HEK293 (cell line): ENCODE data around the gene FOXP1.

Experiments
- CTCF ChIA-PET: fragments of 350-600 bp; formaldehyde crosslinking; extraction: SDS; loops from one replicate; lab custom pipeline; 2021; ENCODE audit warnings: antibody characterized with exemption; lab: Yijun Ruan, JAX
- POLR2A ChIA-PET: fragments of 300-600 bp; formaldehyde crosslinking; extraction: SDS; loops from one replicate; lab custom pipeline; 2020; ENCODE audit warnings: antibody characterized with exemption, inconsistent platforms; lab: Yijun Ruan, JAX
- H3K27ac ChIP-seq: fragments of 200-500 bp; sonication (Bioruptor generic); 2 replicates; pipeline ENCODE4 v1.5.1; 2014; ENCODE audit warnings: low read depth, low read length, control low read depth, inconsistent platforms; ENCODE audit errors: extremely low read depth
- H3K36me3 ChIP-seq, 2 experiments: fragments of 200-500 bp in 1 of 2; sonication (Bioruptor generic) in 1 of 2; 1 replicate in 1 of 2; 2 replicates in 1 of 2; pipeline ENCODE4 v1.5.1; 2014 to 2017; ENCODE audit warnings: inconsistent platforms in 2 of 2, low read length in 2 of 2; ENCODE audit not compliant: control insufficient read depth in 2 of 2, insufficient read depth in 1 of 2
- H3K4me1 ChIP-seq: fragments of 200-500 bp; sonication (Bioruptor generic); 2 replicates; pipeline ENCODE4 v1.5.1; 2014; ENCODE audit warnings: mild to moderate bottlenecking, low read length, inconsistent platforms; ENCODE audit not compliant: control insufficient read depth, insufficient read depth
- H3K4me3 ChIP-seq: 2 replicates; pipeline ENCODE4 v1.5.1; 2011; ENCODE audit warnings: low read depth, mild to moderate bottlenecking, control low read depth, low read length, moderate library complexity
- H3K9me3 ChIP-seq: fragments of 200-500 bp; sonication (Bioruptor generic); 2 replicates; pipeline ENCODE4 v1.5.1; 2014; ENCODE audit warnings: low read depth, low read length, inconsistent platforms; ENCODE audit not compliant: control insufficient read depth, insufficient read depth
- EGR2 ChIP-seq: fragments of 450-650 bp; formaldehyde crosslinking; IDR thresholded peaks from 2 replicates; pipeline ENCODE4 v1.5.1; 2016; ENCODE audit warnings: low read depth, missing biosample characterization, missing genetic modification characterization
- KLF7 ChIP-seq: fragments of 450-650 bp; formaldehyde crosslinking; IDR thresholded peaks from 2 replicates; pipeline ENCODE4 v1.5.1; 2016; ENCODE audit warnings: missing biosample characterization, missing genetic modification characterization, borderline replicate concordance
- PRDM4 ChIP-seq: fragments of 450-650 bp; formaldehyde crosslinking; IDR thresholded peaks from 2 replicates; pipeline ENCODE4 v1.5.1; 2017; ENCODE audit warnings: missing biosample characterization, missing genetic modification characterization
- SALL2 ChIP-seq: fragments of 450-650 bp; formaldehyde crosslinking; IDR thresholded peaks from 2 replicates; pipeline ENCODE4 v1.5.0; 2017; ENCODE audit warnings: missing biosample characterization, mild to moderate bottlenecking, missing genetic modification characterization, borderline replicate concordance
- SCRT1 ChIP-seq: fragments of 450-650 bp; formaldehyde crosslinking; IDR thresholded peaks from 2 replicates; pipeline ENCODE4 v1.5.1; 2016; ENCODE audit warnings: missing biosample characterization, missing genetic modification characterization, borderline replicate concordance
- SP7 ChIP-seq: fragments of 450-650 bp; formaldehyde crosslinking; IDR thresholded peaks from 2 replicates; pipeline ENCODE4 v1.5.1; 2016; ENCODE audit warnings: missing biosample characterization, missing genetic modification characterization
- TRIM28 ChIP-seq: IDR thresholded peaks from 2 replicates; pipeline ENCODE4 v1.6.1; 2011; ENCODE audit warnings: low read length, control low read depth, borderline replicate concordance
- ZBTB20 ChIP-seq: fragments of 450-650 bp; formaldehyde crosslinking; IDR thresholded peaks from 2 replicates; pipeline ENCODE4 v1.5.1; 2016; ENCODE audit warnings: missing biosample characterization, missing genetic modification characterization
- ZBTB21 ChIP-seq: fragments of 450-650 bp; formaldehyde crosslinking; IDR thresholded peaks from 2 replicates; pipeline ENCODE4 v1.5.1; 2017; ENCODE audit warnings: missing biosample characterization, missing genetic modification characterization
- ZNF133 ChIP-seq: fragments of 450-650 bp; formaldehyde crosslinking; IDR thresholded peaks from 2 replicates; pipeline ENCODE4 v1.5.1; 2016; ENCODE audit warnings: missing biosample characterization, missing genetic modification characterization
- ZNF140 ChIP-seq: fragments of 450-650 bp; formaldehyde crosslinking; IDR thresholded peaks from 2 replicates; pipeline ENCODE4 v1.5.1; 2016; ENCODE audit warnings: missing biosample characterization, missing genetic modification characterization
- ZNF169 ChIP-seq: fragments of 450-650 bp; formaldehyde crosslinking; IDR thresholded peaks from 2 replicates; pipeline ENCODE4 v1.5.1; 2016; ENCODE audit warnings: missing biosample characterization, missing genetic modification characterization
- ZNF221 ChIP-seq: fragments of 450-650 bp; formaldehyde crosslinking; IDR thresholded peaks from 2 replicates; pipeline ENCODE4 v1.5.1; 2017; ENCODE audit warnings: missing biosample characterization, missing genetic modification characterization, borderline replicate concordance
- ZNF248 ChIP-seq: fragments of 450-650 bp; formaldehyde crosslinking; IDR thresholded peaks from 2 replicates; pipeline ENCODE4 v1.5.1; 2017; ENCODE audit warnings: missing biosample characterization, missing genetic modification characterization
- ZNF280C ChIP-seq: fragments of 450-650 bp; formaldehyde crosslinking; IDR thresholded peaks from 2 replicates; pipeline ENCODE4 v1.5.1; 2016; ENCODE audit warnings: missing biosample characterization, missing genetic modification characterization
- ZNF324 ChIP-seq: fragments of 450-650 bp; formaldehyde crosslinking; IDR thresholded peaks from 2 replicates; pipeline ENCODE4 v1.5.1; 2016; ENCODE audit warnings: missing biosample characterization, missing genetic modification characterization
- ZNF335 ChIP-seq: fragments of 450-650 bp; formaldehyde crosslinking; conservative IDR thresholded peaks from 2 replicates; pipeline ENCODE4 v1.5.1; 2016; ENCODE audit warnings: missing biosample characterization, missing genetic modification characterization
- ZNF391 ChIP-seq: fragments of 450-650 bp; formaldehyde crosslinking; IDR thresholded peaks from 2 replicates; pipeline ENCODE4 v1.5.1; 2016; ENCODE audit warnings: low read depth, missing biosample characterization, missing genetic modification characterization, borderline replicate concordance
- ZNF398 ChIP-seq: fragments of 450-650 bp; formaldehyde crosslinking; IDR thresholded peaks from 2 replicates; pipeline ENCODE4 v1.5.1; 2017; ENCODE audit warnings: missing biosample characterization, missing genetic modification characterization
- ZNF530 ChIP-seq: fragments of 450-650 bp; formaldehyde crosslinking; IDR thresholded peaks from 2 replicates; pipeline ENCODE4 v1.5.1; 2016; ENCODE audit warnings: low read depth, missing biosample characterization, missing genetic modification characterization
- ZNF621 ChIP-seq: fragments of 450-650 bp; formaldehyde crosslinking; IDR thresholded peaks from 2 replicates; pipeline ENCODE4 v1.5.1; 2017; ENCODE audit warnings: missing biosample characterization, missing genetic modification characterization
- ZNF701 ChIP-seq: fragments of 450-650 bp; formaldehyde crosslinking; IDR thresholded peaks from 2 replicates; pipeline ENCODE4 v1.5.1; 2016; ENCODE audit warnings: missing biosample characterization, missing genetic modification characterization
- ZNF791 ChIP-seq: fragments of 450-650 bp; formaldehyde crosslinking; IDR thresholded peaks from 2 replicates; pipeline ENCODE4 v1.5.1; 2016; ENCODE audit warnings: missing biosample characterization, missing genetic modification characterization
- ZNF830 ChIP-seq: fragments of 450-650 bp; IDR thresholded peaks from 2 replicates; pipeline ENCODE4 v1.5.0; 2018; ENCODE audit warnings: missing biosample characterization, missing genetic modification characterization, low read depth, mild to moderate bottlenecking, moderate library complexity
- ZNF843 ChIP-seq: fragments of 450-650 bp; formaldehyde crosslinking; IDR thresholded peaks from 2 replicates; pipeline ENCODE4 v1.5.1; 2016; ENCODE audit warnings: missing biosample characterization, missing genetic modification characterization
- TF ChIP-seq, protein P1 (sequence below): fragments of 450-650 bp; formaldehyde crosslinking; conservative IDR thresholded peaks from 2 replicates; pipeline ENCODE4 v1.5.1; 2016; ENCODE audit warnings: low read depth, missing biosample characterization, missing genetic modification characterization

Gene FOXP1

DNA sequence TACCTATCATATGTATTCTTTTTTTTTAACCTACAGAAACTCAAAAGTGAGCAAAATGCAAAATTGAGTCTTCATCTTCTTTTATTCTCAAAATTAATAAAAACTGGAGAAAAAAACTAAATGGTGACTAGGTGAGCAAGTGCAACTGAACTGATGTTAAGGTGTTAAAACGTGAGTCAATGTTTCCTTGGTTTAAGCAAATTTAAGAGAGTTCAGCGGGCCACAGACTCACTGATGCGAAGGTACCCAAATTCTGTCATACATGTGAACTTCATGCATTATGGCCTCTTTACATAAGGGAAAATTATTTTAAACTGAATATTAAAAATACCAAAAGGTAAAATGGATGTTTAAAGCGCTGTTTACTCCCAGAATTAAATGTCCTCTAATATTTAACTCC, 206.6 kb downstream of the FOXP1 start (continued):
- TF ChIP-seq ZBTB20 (tag by site-specific recombination) = no peak
- TF ChIP-seq, all 188 proteins: peak for 0

GRCh38 chr3:71376503-71376902, 207.0 kb downstream of the FOXP1 start:
- H3K4me3 ChIP-seq = no peak overlapping the region
- no peaks in the 10 kb centered on the region for H3K36me3 ChIP-seq
- ChIA-PET CTCF (interaction anchor here (1.0 kb wide), 1 partner anchor 35 kb away, joined by 4 read pairs; no protein-coding TSS in a partner anchor), POLR2A (no interaction called here)
- H3K4me1 ChIP-seq = no peaks in the 10 kb centered on the region
- H3K27ac ChIP-seq = no peak overlapping the region
- H3K9me3 ChIP-seq = no peaks in the 10 kb centered on the region
- TF ChIP-seq ZNF530 (tag by site-specific recombination) (no peak), ZNF843 (tag by site-specific recombination) (no peak), ZNF391 (tag by site-specific recombination) (no peak), ZNF621 (no peak), EGR2 (no peak), SCRT1 (tag by site-specific recombination) (no peak), ZNF248 (tag by site-specific recombination) (no peak), ZNF335 (no peak), ZNF701 (no peak), ZNF830 (tag by site-specific recombination) (no peak), ZNF169 (no peak), ZNF791 (tag by site-specific recombination) (no peak), ZNF398 (tag by site-specific recombination) (no peak), ZNF280C (no peak), ZNF133 (tag by site-specific recombination) (no peak), ZNF140 (tag by site-specific recombination) (no peak)
- TF ChIP-seq, all 188 proteins: peak for 0

GRCh38 chr3:71374582-71374981, 208.9 kb downstream of the FOXP1 start:
- H3K36me3 ChIP-seq = no peaks in the 10 kb centered on the region
- ChIA-PET POLR2A (no interaction called here), CTCF (no interaction called here)
- H3K27ac ChIP-seq = no peak overlapping the region
- peaks cover 3% of the 10 kb centered on the region for H3K4me1 ChIP-seq
- H3K4me3 ChIP-seq = no peak overlapping the region
- no peaks in the 10 kb centered on the region for H3K9me3 ChIP-seq
- no peak for TF ChIP-seq SALL2
- no peak for TF ChIP-seq SP7 (tag by site-specific recombination)
- TF ChIP-seq EGR2 = no peak
- TF ChIP-seq TRIM28 = no peak
- no peak for TF ChIP-seq ZNF221 (tag by site-specific recombination)
- TF ChIP-seq ZBTB21 (tag by site-specific recombination) = no peak
- TF ChIP-seq ZNF324 (tag by site-specific recombination) = no peak
- TF ChIP-seq, protein P1, sequence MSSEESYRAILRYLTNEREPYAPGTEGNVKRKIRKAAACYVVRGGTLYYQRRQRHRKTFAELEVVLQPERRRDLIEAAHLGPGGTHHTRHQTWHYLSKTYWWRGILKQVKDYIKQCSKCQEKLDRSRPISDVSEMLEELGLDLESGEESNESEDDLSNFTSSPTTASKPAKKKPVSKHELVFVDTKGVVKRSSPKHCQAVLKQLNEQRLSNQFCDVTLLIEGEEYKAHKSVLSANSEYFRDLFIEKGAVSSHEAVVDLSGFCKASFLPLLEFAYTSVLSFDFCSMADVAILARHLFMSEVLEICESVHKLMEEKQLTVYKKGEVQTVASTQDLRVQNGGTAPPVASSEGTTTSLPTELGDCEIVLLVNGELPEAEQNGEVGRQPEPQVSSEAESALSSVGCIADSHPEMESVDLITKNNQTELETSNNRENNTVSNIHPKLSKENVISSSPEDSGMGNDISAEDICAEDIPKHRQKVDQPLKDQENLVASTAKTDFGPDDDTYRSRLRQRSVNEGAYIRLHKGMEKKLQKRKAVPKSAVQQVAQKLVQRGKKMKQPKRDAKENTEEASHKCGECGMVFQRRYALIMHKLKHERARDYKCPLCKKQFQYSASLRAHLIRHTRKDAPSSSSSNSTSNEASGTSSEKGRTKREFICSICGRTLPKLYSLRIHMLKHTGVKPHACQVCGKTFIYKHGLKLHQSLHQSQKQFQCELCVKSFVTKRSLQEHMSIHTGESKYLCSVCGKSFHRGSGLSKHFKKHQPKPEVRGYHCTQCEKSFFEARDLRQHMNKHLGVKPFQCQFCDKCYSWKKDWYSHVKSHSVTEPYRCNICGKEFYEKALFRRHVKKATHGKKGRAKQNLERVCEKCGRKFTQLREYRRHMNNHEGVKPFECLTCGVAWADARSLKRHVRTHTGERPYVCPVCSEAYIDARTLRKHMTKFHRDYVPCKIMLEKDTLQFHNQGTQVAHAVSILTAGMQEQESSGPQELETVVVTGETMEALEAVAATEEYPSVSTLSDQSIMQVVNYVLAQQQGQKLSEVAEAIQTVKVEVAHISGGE (tag by site-specific recombination) = no peak
- TF ChIP-seq PRDM4 (tag by site-specific recombination) = no peak
- TF ChIP-seq KLF7 = no peak
